ENCODE results near the gene SLC46A3. TPM values are rescaled to one million over a fixed set of nuclear protein-coding genes. Genes with fewer than 3 reads are reported as not detected.
A peak's percentile ranks its signal among the peaks of the same experiment; 100 is the strongest.
"Not testable (repeated sequence)": the region's sequence is repeated elsewhere in the genome, so short reads cannot be mapped to it uniquely, and the experiment has no call there.

The SLC46A3 gene
- total RNA-seq, 1 experiment from 2014 or later = 22.4 TPM

GRCh38 chr13:28744091-28744536, 25.3 kb upstream of the SLC46A3 start:
- Histone ChIP-seq H3K4me3 (no peak overlapping the region), H3K27ac (peak overlapping the region; percentile 87), H3K36me3 (no peaks in the 10 kb centered on the region), H3K9me3 (replicated peaks) (no peaks in the 10 kb centered on the region), H3K27me3 (replicated peaks) (no peaks in the 10 kb centered on the region), H3K4me1 (replicated peaks) (peaks cover 32% of the 10 kb centered on the region)
- DNase-seq (ENCODE audit: low read depth in 1 of 2, low spot score in 2 of 2) = peak; percentile 73 to 88

- peak overlapping the region; percentile 87 for H3K27ac ChIP-seq
- no peaks in the 10 kb centered on the region for H3K36me3 ChIP-seq
- no peak for DNase-seq (ENCODE audit: low read depth in 1 of 2, low spot score in 2 of 2)
- H3K4me3 ChIP-seq = no peak overlapping the region
- no peaks in the 10 kb centered on the region for H3K9me3 ChIP-seq (replicated peaks)
- peaks cover 32% of the 10 kb centered on the region for H3K4me1 ChIP-seq (replicated peaks)
- no peaks in the 10 kb centered on the region for H3K27me3 ChIP-seq (replicated peaks)
These were observed 24.8 kb upstream of the SLC46A3 start for GRCh38 chr13:28743499-28744083.

GRCh38 chr13:28743020-28743419, 24.2 kb upstream of the SLC46A3 start:
- no peak overlapping the region for H3K4me3 ChIP-seq
- H3K4me1 ChIP-seq (replicated peaks) = peaks cover 32% of the 10 kb centered on the region
- no peaks in the 10 kb centered on the region for H3K27me3 ChIP-seq (replicated peaks)
- H3K36me3 ChIP-seq = no peaks in the 10 kb centered on the region
- H3K27ac ChIP-seq = no peak overlapping the region
- H3K9me3 ChIP-seq (replicated peaks) = no peaks in the 10 kb centered on the region
- no peak for DNase-seq (ENCODE audit: low read depth in 1 of 2, low spot score in 2 of 2)

GRCh38 chr13:28742445-28742844, 23.7 kb upstream of the SLC46A3 start:
- H3K36me3 ChIP-seq; H3K27ac ChIP-seq; H3K27me3 ChIP-seq (replicated peaks); H3K4me3 ChIP-seq; H3K9me3 ChIP-seq (replicated peaks); DNase-seq (ENCODE audit: low read depth in 1 of 2, low spot score in 2 of 2): not testable (repeated sequence)
- H3K4me1 ChIP-seq (replicated peaks) = peaks cover 32% of the 10 kb centered on the region

GRCh38 chr13:28741084-28741491, 22.3 kb upstream of the SLC46A3 start:
- DNase-seq (ENCODE audit: low read depth in 1 of 2, low spot score in 2 of 2) = no peak

GRCh38 chr13:28739376-28739775, 20.6 kb upstream of the SLC46A3 start:
- H3K27me3 ChIP-seq (replicated peaks) = no peaks in the 10 kb centered on the region
- no peak for DNase-seq (ENCODE audit: low read depth in 1 of 2, low spot score in 2 of 2)
- no peak overlapping the region for H3K27ac ChIP-seq
- H3K4me1 ChIP-seq (replicated peaks) = peaks cover 10% of the 10 kb centered on the region
- no peaks in the 10 kb centered on the region for H3K9me3 ChIP-seq (replicated peaks)
- H3K4me3 ChIP-seq = no peak overlapping the region
- no peaks in the 10 kb centered on the region for H3K36me3 ChIP-seq

More at GRCh38 chr13:28741084-28741491, 22.3 kb upstream of the SLC46A3 start:
- peaks cover 27% of the 10 kb centered on the region for H3K4me1 ChIP-seq (replicated peaks)
- H3K4me3 ChIP-seq = no peak overlapping the region
- no peaks in the 10 kb centered on the region for H3K36me3 ChIP-seq
- H3K27me3 ChIP-seq (replicated peaks) = no peaks in the 10 kb centered on the region
- H3K9me3 ChIP-seq (replicated peaks) = no peaks in the 10 kb centered on the region
- no peak overlapping the region for H3K27ac ChIP-seq

- H3K27ac ChIP-seq = no peak overlapping the region
- DNase-seq (ENCODE audit: low read depth in 1 of 2, low spot score in 2 of 2) = no peak
- no peaks in the 10 kb centered on the region for H3K27me3 ChIP-seq (replicated peaks)
- no peak overlapping the region for H3K4me3 ChIP-seq
- no peaks in the 10 kb centered on the region for H3K9me3 ChIP-seq (replicated peaks)
- H3K36me3 ChIP-seq = no peaks in the 10 kb centered on the region
- H3K4me1 ChIP-seq (replicated peaks) = no peaks in the 10 kb centered on the region
These were observed 16.8 kb upstream of the SLC46A3 start for GRCh38 chr13:28735481-28736029.

GRCh38 chr13:28734906-28735305, 16.1 kb upstream of the SLC46A3 start:
- no peaks in the 10 kb centered on the region for H3K27me3 ChIP-seq (replicated peaks)
- H3K4me1 ChIP-seq (replicated peaks) = no peaks in the 10 kb centered on the region
- no peaks in the 10 kb centered on the region for H3K9me3 ChIP-seq (replicated peaks)
- no peaks in the 10 kb centered on the region for H3K36me3 ChIP-seq
- no peak overlapping the region for H3K27ac ChIP-seq
- no peak overlapping the region for H3K4me3 ChIP-seq
- no peak for DNase-seq (ENCODE audit: low read depth in 1 of 2, low spot score in 2 of 2)

GRCh38 chr13:28730762-28731161, 12.0 kb upstream of the SLC46A3 start:
- no peak for DNase-seq (ENCODE audit: low read depth in 1 of 2, low spot score in 2 of 2)
- Histone ChIP-seq H3K4me3 (no peak overlapping the region), H3K36me3 (no peaks in the 10 kb centered on the region), H3K27me3 (replicated peaks) (no peaks in the 10 kb centered on the region), H3K27ac (no peak overlapping the region), H3K4me1 (replicated peaks) (peaks cover 3% of the 10 kb centered on the region), H3K9me3 (replicated peaks) (no peaks in the 10 kb centered on the region)

GRCh38 chr13:28729541-28729940, 10.8 kb upstream of the SLC46A3 start:
- DNase-seq (ENCODE audit: low read depth in 1 of 2, low spot score in 2 of 2) = no peak
- Histone ChIP-seq H3K4me1 (replicated peaks) (peaks cover 3% of the 10 kb centered on the region), H3K27me3 (replicated peaks) (no peaks in the 10 kb centered on the region), H3K27ac (no peak overlapping the region), H3K36me3 (no peaks in the 10 kb centered on the region), H3K9me3 (replicated peaks) (no peaks in the 10 kb centered on the region), H3K4me3 (no peak overlapping the region)

GRCh38 chr13:28728642-28729041, 9.9 kb upstream of the SLC46A3 start:
- peaks cover 3% of the 10 kb centered on the region for H3K4me1 ChIP-seq (replicated peaks)
- H3K27me3 ChIP-seq (replicated peaks) = no peaks in the 10 kb centered on the region
- DNase-seq (ENCODE audit: low read depth in 1 of 2, low spot score in 2 of 2) = no peak
- no peaks in the 10 kb centered on the region for H3K9me3 ChIP-seq (replicated peaks)
- H3K4me3 ChIP-seq = no peak overlapping the region
- no peak overlapping the region for H3K27ac ChIP-seq
- H3K36me3 ChIP-seq = no peaks in the 10 kb centered on the region

GRCh38 chr13:28725046-28725610, 6.4 kb upstream of the SLC46A3 start:
- no peak for DNase-seq (ENCODE audit: low read depth in 1 of 2, low spot score in 2 of 2)
- peaks cover 9% of the 10 kb centered on the region for H3K4me1 ChIP-seq (replicated peaks)

GRCh38 chr13:28723806-28724205, 5.0 kb upstream of the SLC46A3 start:
- Histone ChIP-seq H3K9me3 (replicated peaks) (no peaks in the 10 kb centered on the region), H3K27ac (no peak overlapping the region), H3K4me3 (no peak overlapping the region), H3K36me3 (no peaks in the 10 kb centered on the region), H3K27me3 (replicated peaks) (no peaks in the 10 kb centered on the region), H3K4me1 (replicated peaks) (peaks cover 21% of the 10 kb centered on the region)
- DNase-seq (ENCODE audit: low read depth in 1 of 2, low spot score in 2 of 2) = no peak

More at GRCh38 chr13:28725046-28725610, 6.4 kb upstream of the SLC46A3 start:
- Histone ChIP-seq H3K4me3 (no peak overlapping the region), H3K27ac (no peak overlapping the region), H3K9me3 (replicated peaks) (no peaks in the 10 kb centered on the region), H3K27me3 (replicated peaks) (no peaks in the 10 kb centered on the region), H3K36me3 (no peaks in the 10 kb centered on the region)

- Histone ChIP-seq H3K27ac (peak overlapping the region; percentile 98), H3K27me3 (replicated peaks) (no peaks in the 10 kb centered on the region), H3K4me3 (peak overlapping the region; percentile 55), H3K36me3 (no peaks in the 10 kb centered on the region), H3K9me3 (replicated peaks) (no peaks in the 10 kb centered on the region), H3K4me1 (replicated peaks) (peaks cover 41% of the 10 kb centered on the region)
- DNase-seq (ENCODE audit: low read depth in 1 of 2, low spot score in 2 of 2) = peak in 1 of 2 experiments; percentile 82
These were observed 671 bp upstream of the SLC46A3 start for GRCh38 chr13:28719227-28720055.

Data from SJSA1 (cell line).